Measurements from ENCODE around the gene LETM1.

The LETM1 gene

DNA sequence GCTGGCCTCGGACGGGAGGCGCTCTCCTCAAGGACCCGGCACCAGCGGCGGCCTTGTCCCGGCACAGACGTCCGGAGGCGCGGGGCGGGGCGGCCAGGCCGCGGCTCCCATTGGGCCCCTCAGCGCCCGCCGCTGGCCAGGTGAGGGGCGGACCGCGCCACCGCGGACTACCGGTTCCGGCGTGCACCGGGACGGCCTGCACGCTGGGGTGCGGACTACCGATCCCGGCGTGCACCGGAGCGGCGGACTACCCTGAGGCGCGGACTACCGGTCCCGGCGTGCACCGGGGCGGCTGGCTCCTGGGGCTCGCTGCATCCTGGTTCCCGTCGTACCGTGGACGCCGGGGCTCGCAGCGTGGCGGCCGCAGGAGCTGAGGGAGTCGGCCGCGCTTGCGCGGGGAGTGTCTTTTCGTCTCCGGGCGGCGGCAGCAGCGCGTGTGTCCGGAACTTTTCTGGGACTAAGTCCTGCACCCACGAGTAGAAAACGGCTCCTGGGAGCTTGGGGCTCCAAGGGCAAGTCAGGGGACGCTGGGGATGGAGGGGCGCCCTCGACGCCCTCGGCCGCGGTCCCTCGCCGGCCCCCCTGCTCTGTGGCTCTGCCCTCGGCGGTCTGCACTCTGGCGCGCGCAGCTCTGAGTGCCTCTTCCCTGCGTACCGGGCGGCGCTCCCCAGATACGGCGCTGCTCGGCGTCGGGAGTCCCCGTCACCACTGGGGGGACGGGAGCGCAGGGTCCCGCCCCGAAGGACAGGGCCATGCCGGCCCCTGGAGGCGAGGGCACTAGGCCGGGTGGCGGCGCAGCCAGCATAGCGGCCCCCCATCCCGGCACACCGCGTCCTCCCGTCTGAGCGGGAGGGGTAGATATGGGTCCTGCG is at the start of gene LETM1:
Gene LETM1, minus strand, starts transcription at position 86 of the 872 bp plus-strand sequence. CDS start 206 bp downstream, outside the sequence.
- peak; percentile 93 for DNase-seq

DNA sequence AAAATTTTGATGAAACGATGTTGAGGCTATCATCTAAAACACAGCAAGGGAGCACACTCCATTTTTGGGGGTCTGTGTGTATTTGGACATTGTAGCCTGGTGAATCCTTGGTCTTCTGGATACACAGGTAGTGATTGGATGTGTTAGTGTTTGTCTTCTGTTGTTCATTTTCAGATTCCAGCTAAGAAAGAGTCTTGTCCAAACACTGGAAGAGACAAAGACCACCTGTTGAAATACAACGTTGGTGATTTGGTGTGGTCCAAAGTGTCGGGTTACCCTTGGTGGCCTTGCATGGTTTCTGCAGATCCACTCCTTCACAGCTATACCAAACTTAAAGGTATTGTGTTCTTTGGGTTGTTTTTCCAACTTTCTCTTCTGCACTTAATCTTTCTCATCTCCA is 48.1 kb upstream of the LETM1 start:
- DNase-seq: no peak

- no peak for DNase-seq
These were observed 47.1 kb upstream of the LETM1 start for GRCh38 chr4:1903035-1903434.

- no peak for DNase-seq
These were observed 46.3 kb upstream of the LETM1 start for GRCh38 chr4:1902243-1902642.

- DNase-seq: no peak
These were observed 45.2 kb upstream of the LETM1 start for GRCh38 chr4:1901127-1901526.

- no peak for DNase-seq
These were observed 44.7 kb upstream of the LETM1 start for GRCh38 chr4:1900624-1901023.

- no peak for DNase-seq
These were observed 44.1 kb upstream of the LETM1 start for GRCh38 chr4:1900087-1900433.

DNA sequence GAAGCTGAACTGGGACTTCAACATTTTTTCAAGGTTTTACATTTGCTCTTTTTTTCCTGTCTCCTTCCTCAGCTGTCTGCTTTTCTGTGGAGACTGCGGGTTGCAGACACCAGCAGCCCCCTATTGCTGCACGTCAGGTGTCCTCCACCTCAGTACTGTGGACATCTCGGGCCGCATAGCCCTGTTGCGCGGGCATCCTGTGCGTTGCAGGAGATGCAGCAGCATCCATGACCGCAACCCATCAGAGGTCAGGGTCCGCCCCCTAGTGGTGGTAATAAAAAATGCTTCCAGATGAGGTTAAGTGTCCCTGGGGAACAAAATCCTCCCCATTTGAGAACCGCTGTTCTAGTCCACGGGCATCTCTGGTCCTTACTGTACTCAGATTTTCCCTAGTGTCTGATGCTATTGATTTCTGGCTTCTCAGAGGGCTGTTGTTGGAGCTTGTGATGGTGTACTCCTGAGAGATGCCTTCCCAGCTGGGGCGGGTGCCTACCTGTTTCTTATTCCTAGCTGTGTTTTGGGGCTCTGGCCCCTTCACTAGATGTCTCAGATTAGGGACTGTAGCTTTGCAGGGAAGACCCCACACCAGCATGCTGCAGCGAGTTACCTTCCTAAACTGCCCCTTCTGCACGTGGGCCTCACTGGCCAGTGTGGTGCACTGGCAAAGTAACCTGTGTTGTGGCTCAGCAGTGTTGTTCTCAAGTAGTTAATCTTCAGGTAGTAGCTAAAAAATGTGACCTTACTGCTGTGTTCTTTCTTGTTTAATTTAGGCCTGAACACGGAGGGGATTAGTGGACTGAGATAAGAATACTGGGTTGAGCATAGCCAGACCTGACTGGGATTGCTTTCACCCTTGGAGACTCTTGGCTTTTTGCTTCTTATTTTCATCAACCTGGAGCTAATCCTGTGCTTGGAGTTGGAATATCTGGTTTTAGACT is 43.5 kb upstream of the LETM1 start:
- peak; percentile 72 for DNase-seq

- no peak for DNase-seq
These were observed 42.7 kb upstream of the LETM1 start for GRCh38 chr4:1898681-1899080.

GRCh38 chr4:1898007-1898406 is 42.1 kb upstream of the LETM1 start:
- DNase-seq: no peak

- no peak for DNase-seq
These were observed 40.7 kb upstream of the LETM1 start for GRCh38 chr4:1896658-1896991.

DNA sequence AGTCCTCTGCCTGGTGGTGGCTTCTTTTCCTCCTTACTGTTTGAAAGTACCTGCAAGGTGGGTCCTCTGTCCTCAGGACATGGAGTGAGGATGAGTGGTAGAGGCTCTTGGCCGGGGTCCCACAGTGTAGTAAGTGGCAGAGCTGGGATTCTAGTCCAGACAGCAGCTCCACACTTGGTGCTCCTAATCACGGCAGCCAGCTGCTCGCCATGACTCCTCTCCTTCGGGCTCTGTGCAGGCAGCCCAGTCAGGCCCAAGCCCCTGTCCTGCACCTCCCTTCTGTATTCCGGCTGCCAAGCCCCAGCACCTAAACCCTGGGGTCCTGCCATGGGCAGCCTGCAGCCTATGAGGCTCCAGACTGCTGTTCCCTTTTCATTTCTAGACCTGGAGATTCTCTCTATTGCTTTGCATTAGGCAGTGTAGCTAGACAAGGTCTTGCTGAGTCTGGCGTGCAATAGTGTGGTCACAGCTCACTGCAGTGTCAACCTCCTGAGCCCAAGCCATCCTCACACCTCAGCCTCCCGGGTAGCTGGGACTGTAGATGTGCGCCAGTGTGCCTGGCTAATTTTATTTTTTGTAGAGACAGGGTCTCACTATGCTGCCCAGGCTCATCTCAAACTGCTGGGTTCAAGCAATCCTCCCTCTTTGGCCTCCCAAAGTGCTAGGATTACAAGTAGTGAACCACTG is 40.2 kb upstream of the LETM1 start:
- no peak for DNase-seq

GRCh38 chr4:1890979-1891570 is 35.1 kb upstream of the LETM1 start:
- no peak for DNase-seq

DNA sequence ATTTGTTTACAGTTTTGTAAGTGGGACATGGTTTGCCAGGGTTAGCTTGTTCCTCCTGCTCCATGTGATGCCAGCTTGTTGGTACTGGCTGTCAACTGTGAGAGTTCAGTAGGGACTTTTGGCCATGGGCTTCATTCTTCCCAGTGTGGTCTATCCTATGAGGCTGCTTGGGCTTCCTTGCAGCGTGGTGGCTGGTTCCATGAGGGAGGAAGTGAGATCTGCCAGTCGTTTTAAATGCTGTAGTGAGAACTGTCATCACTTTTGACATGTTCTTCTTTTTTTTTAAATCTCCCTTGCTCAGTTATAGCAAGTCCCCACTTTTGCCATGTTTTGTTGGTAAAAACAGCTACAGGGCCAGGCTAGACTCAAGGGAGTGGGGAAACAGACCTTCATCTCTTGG is 31.1 kb upstream of the LETM1 start:
- no peak for DNase-seq

DNA sequence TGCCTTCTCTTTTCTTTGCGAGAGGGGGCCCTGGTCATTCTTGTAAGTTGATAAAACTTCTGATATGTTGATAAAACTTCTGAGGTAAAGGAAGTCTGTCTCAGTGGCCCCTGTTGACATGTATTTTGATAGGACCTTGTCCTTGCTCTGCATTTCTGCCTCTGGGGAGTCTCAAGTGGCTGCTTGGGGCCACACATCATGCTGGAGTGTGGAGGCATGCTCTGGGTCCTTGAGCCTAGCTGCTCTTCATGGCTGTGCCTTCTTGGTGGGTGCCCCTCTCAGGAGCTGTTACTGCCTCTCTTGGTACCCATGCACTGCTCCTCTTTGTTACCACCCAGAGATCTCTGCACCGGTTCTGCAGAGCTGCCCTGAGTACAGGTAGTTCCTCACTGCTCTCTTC is 29.5 kb upstream of the LETM1 start:
- no peak for DNase-seq

- no peak for DNase-seq
These were observed 27.6 kb upstream of the LETM1 start for GRCh38 chr4:1883583-1883982.

DNA sequence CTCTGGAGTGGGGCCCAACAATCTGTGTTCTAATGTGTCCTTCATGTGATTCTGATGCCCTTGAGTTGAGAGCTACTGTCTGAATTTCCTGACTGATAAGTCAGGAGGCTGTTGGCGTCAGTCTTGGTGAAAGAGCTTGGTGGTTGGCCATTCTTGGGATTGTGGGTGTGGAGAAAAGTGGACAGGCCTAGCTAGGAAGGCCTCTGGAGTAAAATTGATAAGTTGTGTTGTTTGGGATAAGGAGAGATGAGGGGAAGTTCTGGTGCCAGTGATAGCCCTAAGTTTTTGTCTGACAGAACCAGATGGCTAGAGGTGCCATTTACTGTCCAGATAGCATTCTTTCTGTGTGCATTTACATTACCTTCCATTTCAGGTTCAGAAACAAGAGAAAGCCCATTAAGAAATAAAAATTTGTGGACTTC is 26.9 kb upstream of the LETM1 start:
- DNase-seq: no peak

GRCh38 chr4:1880332-1880731 is 24.4 kb upstream of the LETM1 start:
- DNase-seq: no peak

- DNase-seq: no peak
These were observed 23.5 kb upstream of the LETM1 start for GRCh38 chr4:1879485-1879884.

GRCh38 chr4:1874201-1874600 is 18.2 kb upstream of the LETM1 start:
- DNase-seq: no peak

DNA sequence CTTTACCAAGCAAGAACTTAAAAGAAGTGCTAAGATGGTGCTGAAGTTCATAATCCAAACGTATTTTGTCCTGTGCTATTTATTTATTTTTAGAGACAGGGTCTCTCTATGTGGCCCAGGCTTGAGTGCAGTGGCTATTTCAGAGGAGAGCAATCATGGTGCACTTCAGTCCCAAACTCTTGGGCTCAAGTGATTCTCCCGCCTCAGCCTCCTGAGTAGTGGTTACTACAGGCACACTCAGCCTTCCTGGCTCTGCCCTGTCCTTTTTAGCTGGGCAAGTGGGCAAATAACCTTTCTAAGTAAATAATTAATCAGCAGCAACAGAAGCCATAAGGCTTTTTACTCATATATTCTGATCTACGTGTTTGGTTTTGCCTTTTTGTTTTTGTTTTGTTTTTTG is 17.8 kb upstream of the LETM1 start:
- DNase-seq: no peak

DNA sequence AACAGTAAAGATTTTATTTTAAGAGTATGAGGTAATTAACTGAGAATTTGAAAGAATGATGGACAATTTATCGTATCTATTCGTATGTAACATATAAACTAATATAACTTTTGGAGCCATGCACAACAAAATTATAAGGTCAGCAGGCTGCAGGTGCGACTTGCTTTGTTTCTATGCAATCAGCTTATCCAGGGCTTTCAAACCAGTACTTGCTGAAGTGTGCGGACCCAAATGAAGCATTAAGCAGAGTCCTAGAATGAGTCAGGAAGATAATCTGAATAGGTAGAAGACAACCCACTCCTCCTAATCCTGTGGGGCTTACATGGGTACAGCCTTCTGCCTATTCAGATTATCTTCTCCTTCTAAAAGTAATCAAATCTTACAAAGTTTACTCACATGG is 17.3 kb upstream of the LETM1 start:
- no peak for DNase-seq

GRCh38 chr4:1872870-1873269 is 16.9 kb upstream of the LETM1 start:
- peak; percentile 31 for DNase-seq

Measured in activated naive CD4-positive, alpha-beta T cell treated with Interleukin-2 at 50 U/mL for 16 hours (primary cell).